GM18505 (cell line): ENCODE measurements around the gene SCN9A.
"Not testable (repeated sequence)": the region's sequence is repeated elsewhere in the genome, so short reads cannot be mapped to it uniquely, and the experiment has no call there.

Experiments
- ATAC-seq: cut with Tn5 transposase; IDR thresholded peaks from one replicate; pipeline ENCODE4 v1.9.1; 2021; ENCODE audit not compliant: unreplicated experiment
- POLR2A ChIP-seq: IDR thresholded peaks from 4 replicates; pipeline ENCODE4 v1.6.1; 2011; ENCODE audit warnings: borderline replicate concordance; ENCODE audit not compliant: insufficient read depth, insufficient read length; ENCODE audit errors: extremely low read depth

SCN9A gene

GRCh38 chr2:166375736-166376487, at the start of gene SCN9A:
Gene SCN9A, minus strand, starts transcription at chr2:166375944. Its CDS starts 64,188 bp downstream, at chr2:166311756.
- TF ChIP-seq POLR2A, result no peak
- peak; percentile 61 for ATAC-seq

- TF ChIP-seq POLR2A, result no peak
- no peak for ATAC-seq
Observed at GRCh38 chr2:166424841-166425240, 49.1 kb upstream of the SCN9A start.

- no peak for ATAC-seq
- TF ChIP-seq POLR2A, result no peak
Observed at GRCh38 chr2:166419616-166419934, 43.8 kb upstream of the SCN9A start.

- no peak for ATAC-seq
- TF ChIP-seq POLR2A, result no peak
Observed at GRCh38 chr2:166418853-166419615, 43.3 kb upstream of the SCN9A start.

- ATAC-seq, result no peak
- TF ChIP-seq POLR2A, result no peak
Observed at GRCh38 chr2:166417669-166418068, 41.9 kb upstream of the SCN9A start.

GRCh38 chr2:166413255-166413654, 37.5 kb upstream of the SCN9A start:
- TF ChIP-seq POLR2A, result no peak

GRCh38 chr2:166411473-166412230, 35.9 kb upstream of the SCN9A start:
- TF ChIP-seq POLR2A, result no peak
- no peak for ATAC-seq

More at GRCh38 chr2:166413255-166413654, 37.5 kb upstream of the SCN9A start:
- ATAC-seq, result no peak

GRCh38 chr2:166410828-166411472, 35.2 kb upstream of the SCN9A start:
- ATAC-seq, result no peak
- TF ChIP-seq POLR2A, result no peak

- not testable (repeated sequence) for ATAC-seq
Observed at GRCh38 chr2:166407746-166408145, 32.0 kb upstream of the SCN9A start.

GRCh38 chr2:166406374-166406773, 30.6 kb upstream of the SCN9A start:
- no peak for TF ChIP-seq POLR2A
- ATAC-seq, result no peak

- no peak for TF ChIP-seq POLR2A
- no peak for ATAC-seq
Observed at GRCh38 chr2:166405569-166405926, 29.8 kb upstream of the SCN9A start.

- no peak for ATAC-seq
- no peak for TF ChIP-seq POLR2A
Observed at GRCh38 chr2:166404831-166405568, 29.3 kb upstream of the SCN9A start.

- no peak for TF ChIP-seq POLR2A
- ATAC-seq, result no peak
Observed at GRCh38 chr2:166394245-166394644, 18.5 kb upstream of the SCN9A start.
